CD4-positive, alpha-beta T cell (primary cell): ENCODE results near the gene ZSCAN5B. TPM values are rescaled to one million over a fixed set of nuclear protein-coding genes. Genes with fewer than 3 reads are reported as not detected.
"Not testable (repeated sequence)": the region's sequence is repeated elsewhere in the genome, so short reads cannot be mapped to it uniquely, and the experiment has no call there.

Experiments used
- ATAC-seq: fragments of 200-7000 bp; cut with Tn5 transposase; one replicate; pipeline ENCODE4 v1.10.0; 2022; ENCODE audit warnings: mild to moderate bottlenecking; ENCODE audit not compliant: poor library complexity
- CTCF ChIA-PET: fragments of 350-600 bp; sonication (Branson Sonifier 250); formaldehyde crosslinking; loops from one replicate; lab custom pipeline; 2021; ENCODE audit warnings: antibody characterized with exemption, inconsistent platforms; lab: Charles Lee
- POLR2A ChIA-PET: fragments of 350-600 bp; sonication (Branson Sonifier 250); formaldehyde crosslinking; loops from one replicate; lab custom pipeline; 2021; ENCODE audit warnings: antibody characterized with exemption, inconsistent platforms; lab: Charles Lee
- DNase-seq, 14 experiments: peaks; one replicate each; pipeline ENCODE4 v3.0.0-alpha.2; 2013 to 2020; ENCODE audit warnings: mixed read lengths in 2 of 14
- H3K27ac ChIP-seq, 2 donors: one replicate each; pipeline versions ENCODE4 v1.5.1 to v1.7.0; 2013; ENCODE audit warnings: low read length in 2 of 2, low read depth in 1 of 2, mild to moderate bottlenecking in 1 of 2
- H3K27me3 ChIP-seq, 2 experiments: 1 replicate in 1 of 2; 2 replicates in 1 of 2; pipeline versions ENCODE4 v1.6.1 to v1.7.0; 2013; ENCODE audit warnings: low read length in 2 of 2, control low read depth in 1 of 2, mild to moderate bottlenecking in 1 of 2, moderate library complexity in 1 of 2; ENCODE audit not compliant: insufficient read depth in 2 of 2, control insufficient read depth in 1 of 2
- H3K36me3 ChIP-seq: one replicate; pipeline ENCODE4 v1.6.1; 2013; ENCODE audit warnings: low read length, control low read depth; ENCODE audit not compliant: insufficient read depth
- H3K4me1 ChIP-seq: one replicate; pipeline ENCODE4 v1.6.1; 2013; ENCODE audit warnings: low read length, control low read depth; ENCODE audit not compliant: insufficient read depth
- H3K4me3 ChIP-seq: one replicate; pipeline ENCODE4 v1.5.1; 2013; ENCODE audit warnings: mild to moderate bottlenecking, low read length, moderate library complexity
- H3K9me3 ChIP-seq, 2 experiments: 1 replicate in 1 of 2; 2 replicates in 1 of 2; pipeline versions ENCODE4 v1.6.1 to v1.7.0; 2013; ENCODE audit warnings: low read length in 2 of 2, mild to moderate bottlenecking in 2 of 2, control low read depth in 1 of 2, moderate library complexity in 1 of 2; ENCODE audit not compliant: control insufficient read depth in 1 of 2, insufficient read depth in 1 of 2
- H3K27ac Mint-ChIP-seq: one replicate; pipeline ENCODE4 v1.8.0; 2020; ENCODE audit warnings: mixed read lengths
- H3K27me3 Mint-ChIP-seq: one replicate; pipeline ENCODE4 v1.8.0; 2021; ENCODE audit warnings: mixed read lengths
- H3K36me3 Mint-ChIP-seq: one replicate; pipeline ENCODE4 v1.8.0; 2021; ENCODE audit warnings: low read depth, mixed read lengths
- H3K4me1 Mint-ChIP-seq: one replicate; pipeline ENCODE4 v1.8.0; 2021; ENCODE audit warnings: low read depth, mixed read lengths
- H3K4me3 Mint-ChIP-seq: one replicate; pipeline ENCODE4 v1.8.0; 2020; ENCODE audit warnings: mild to moderate bottlenecking, mixed read lengths
- H3K9me3 Mint-ChIP-seq: one replicate; pipeline ENCODE4 v1.8.0; 2020; ENCODE audit warnings: mixed read lengths
- intact Hi-C, 2 experiments: fragments of 100-400 bp; cut with DNase I in 1 of 2; cut with micrococcal nuclease in 1 of 2; formaldehyde crosslinking; loops; one replicate each; pipeline versions ENCODE4 v1.15.1 to v1.9.0; 2023 to 2025; cut with DNase I, micrococcal nuclease
- total RNA-seq, 174 experiments: library from RNA in 2 of 174; stranded (reverse) in 2 of 174; gene quantifications; one replicate each; pipeline ENCODE4 v1.2.3 and lab custom pipeline; 2021 to 2026
- TF ChIP-seq, protein P1 (sequence below): fragments of 200-600 bp; IDR thresholded peaks from one replicate; pipeline ENCODE4 v1.8.0; 2022; ENCODE audit warnings: antibody characterized with exemption, mild to moderate bottlenecking

Gene ZSCAN5B
- total RNA-seq, 2 experiments from 2014 or later, result not detected

DNA sequence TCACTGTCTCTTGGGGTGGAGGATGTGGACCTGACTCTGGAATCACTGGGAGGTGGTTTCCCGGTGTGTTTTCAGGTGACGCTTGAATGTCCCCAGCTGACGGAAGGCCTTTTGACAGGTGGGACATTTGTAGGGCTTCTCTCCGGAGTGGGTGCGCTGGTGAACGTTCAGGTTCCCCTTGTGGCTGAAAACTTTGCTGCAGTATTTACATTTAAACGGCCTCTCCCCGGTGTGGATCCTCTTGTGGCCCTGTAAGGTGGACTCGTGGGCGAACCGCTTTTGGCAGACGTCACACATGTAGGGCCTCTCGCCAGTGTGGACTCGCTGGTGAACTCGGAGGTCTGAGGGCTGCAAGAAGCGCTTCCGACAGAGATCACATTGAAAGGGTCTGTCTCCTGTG, 7.8 kb downstream of the ZSCAN5B start:
- Histone ChIP-seq H3K4me1 (no peaks in the 10 kb centered on the region), H3K27me3 (peaks cover 0 to 2% of the 10 kb centered on the region in 2 experiments), H3K36me3 (no peaks in the 10 kb centered on the region), H3K9me3 (no peaks in the 10 kb centered on the region), H3K27ac (no peak overlapping the region), H3K4me3 (no peak overlapping the region)
- Mint-ChIP-seq H3K9me3 (no peaks in the 10 kb centered on the region), H3K4me1 (no peaks in the 10 kb centered on the region), H3K27me3 (peaks cover 17% of the 10 kb centered on the region), H3K27ac (no peak overlapping the region), H3K4me3 (no peak overlapping the region), H3K36me3 (no peaks in the 10 kb centered on the region)
- ATAC-seq, result no peak
- DNase-seq, result no peak
- intact Hi-C loops, result no loop called here
- TF ChIP-seq, protein P1, sequence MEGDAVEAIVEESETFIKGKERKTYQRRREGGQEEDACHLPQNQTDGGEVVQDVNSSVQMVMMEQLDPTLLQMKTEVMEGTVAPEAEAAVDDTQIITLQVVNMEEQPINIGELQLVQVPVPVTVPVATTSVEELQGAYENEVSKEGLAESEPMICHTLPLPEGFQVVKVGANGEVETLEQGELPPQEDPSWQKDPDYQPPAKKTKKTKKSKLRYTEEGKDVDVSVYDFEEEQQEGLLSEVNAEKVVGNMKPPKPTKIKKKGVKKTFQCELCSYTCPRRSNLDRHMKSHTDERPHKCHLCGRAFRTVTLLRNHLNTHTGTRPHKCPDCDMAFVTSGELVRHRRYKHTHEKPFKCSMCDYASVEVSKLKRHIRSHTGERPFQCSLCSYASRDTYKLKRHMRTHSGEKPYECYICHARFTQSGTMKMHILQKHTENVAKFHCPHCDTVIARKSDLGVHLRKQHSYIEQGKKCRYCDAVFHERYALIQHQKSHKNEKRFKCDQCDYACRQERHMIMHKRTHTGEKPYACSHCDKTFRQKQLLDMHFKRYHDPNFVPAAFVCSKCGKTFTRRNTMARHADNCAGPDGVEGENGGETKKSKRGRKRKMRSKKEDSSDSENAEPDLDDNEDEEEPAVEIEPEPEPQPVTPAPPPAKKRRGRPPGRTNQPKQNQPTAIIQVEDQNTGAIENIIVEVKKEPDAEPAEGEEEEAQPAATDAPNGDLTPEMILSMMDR, result no peak
- CTCF ChIA-PET, result no interaction called here
- POLR2A ChIA-PET, result no interaction called here

DNA sequence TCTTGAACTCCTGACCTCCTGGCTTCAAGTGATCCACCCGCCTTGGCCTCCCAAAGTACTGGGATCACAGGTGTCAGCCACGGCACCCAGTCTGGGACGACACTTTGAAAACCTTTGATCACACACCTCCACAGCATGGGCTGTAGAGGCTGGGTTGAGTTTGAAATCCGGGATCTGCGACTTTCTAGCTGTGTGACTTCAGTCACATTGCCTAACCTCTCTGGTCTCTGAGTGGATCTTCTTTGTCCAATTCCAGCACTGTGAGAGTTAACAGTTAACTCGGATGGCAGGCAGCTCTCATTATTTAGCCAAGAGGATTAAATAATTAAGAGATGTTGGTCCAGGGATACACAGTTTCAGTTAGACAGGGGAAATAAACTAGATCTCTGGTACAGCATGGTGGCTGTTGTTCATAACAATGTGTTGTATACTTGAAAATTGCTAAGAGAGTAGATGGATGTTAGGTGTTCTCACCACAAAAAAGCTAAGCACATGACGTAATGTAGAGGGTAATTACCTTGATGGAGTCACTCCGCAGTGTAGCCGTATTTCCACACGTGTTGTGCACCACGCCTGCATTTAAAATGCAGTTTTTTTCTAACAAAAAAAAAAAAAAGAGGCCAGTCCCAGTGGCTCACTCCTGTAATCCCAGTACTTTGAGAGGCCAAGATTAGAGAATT, 19.9 kb downstream of the ZSCAN5B start:
- H3K27ac ChIP-seq, result no peak overlapping the region
- TF ChIP-seq, protein P1, result no peak
- H3K4me3 Mint-ChIP-seq, result no peak overlapping the region
- no peaks in the 10 kb centered on the region for H3K9me3 ChIP-seq
- no peaks in the 10 kb centered on the region for H3K4me1 ChIP-seq
- H3K27me3 Mint-ChIP-seq, result peaks cover 6% of the 10 kb centered on the region
- DNase-seq (no peak), ATAC-seq (no peak)
- H3K27me3 ChIP-seq, result peaks cover 0 to 2% of the 10 kb centered on the region in 2 experiments
- ChIA-PET POLR2A (no interaction called here), CTCF (interaction anchor here (0.7 kb wide), 1 partner anchor 22 kb away, joined by 4 read pairs; no protein-coding TSS in a partner anchor)
- intact Hi-C loops, result no loop called here
- no peak overlapping the region for H3K4me3 ChIP-seq
- H3K36me3 Mint-ChIP-seq, result no peaks in the 10 kb centered on the region
- H3K27ac Mint-ChIP-seq, result no peak overlapping the region
- no peaks in the 10 kb centered on the region for H3K36me3 ChIP-seq
- no peaks in the 10 kb centered on the region for H3K4me1 Mint-ChIP-seq
- no peaks in the 10 kb centered on the region for H3K9me3 Mint-ChIP-seq

DNA sequence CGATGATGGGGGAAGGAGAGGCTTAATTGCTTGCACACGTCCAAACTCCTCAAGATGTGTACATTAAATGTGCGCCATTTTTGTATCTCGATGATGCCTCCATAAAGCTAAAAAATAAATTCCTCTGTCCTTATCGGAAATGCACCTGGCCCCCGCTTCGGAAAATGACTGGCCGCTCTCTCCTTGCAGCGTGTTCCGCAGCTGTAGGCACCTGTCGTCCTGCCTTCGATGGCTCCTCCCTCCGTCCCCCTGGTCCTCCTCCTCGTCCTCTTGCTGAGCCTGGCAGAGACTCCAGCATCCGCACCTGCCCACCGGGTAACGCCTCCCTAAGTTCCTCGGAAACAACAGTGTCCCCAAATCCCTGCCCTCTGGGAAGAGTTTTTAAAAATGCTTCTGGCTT, 20.7 kb downstream of the ZSCAN5B start:
- H3K36me3 ChIP-seq, result no peaks in the 10 kb centered on the region
- Mint-ChIP-seq H3K9me3 (no peaks in the 10 kb centered on the region), H3K4me1 (peaks cover 2% of the 10 kb centered on the region), H3K27me3 (peaks cover 6% of the 10 kb centered on the region), H3K27ac (no peak overlapping the region), H3K4me3 (no peak overlapping the region), H3K36me3 (no peaks in the 10 kb centered on the region)
- peaks cover under 1% of the 10 kb centered on the region for H3K4me1 ChIP-seq
- H3K9me3 ChIP-seq, result no peaks in the 10 kb centered on the region
- ChIA-PET CTCF (no interaction called here), POLR2A (no interaction called here)
- no peak overlapping the region for H3K4me3 ChIP-seq
- intact Hi-C loops, result no loop called here
- TF ChIP-seq, protein P1, result no peak
- no peak for ATAC-seq
- H3K27ac ChIP-seq, result no peak overlapping the region
- DNase-seq, result no peak
- peaks cover 0 to 2% of the 10 kb centered on the region in 2 experiments for H3K27me3 ChIP-seq

DNA sequence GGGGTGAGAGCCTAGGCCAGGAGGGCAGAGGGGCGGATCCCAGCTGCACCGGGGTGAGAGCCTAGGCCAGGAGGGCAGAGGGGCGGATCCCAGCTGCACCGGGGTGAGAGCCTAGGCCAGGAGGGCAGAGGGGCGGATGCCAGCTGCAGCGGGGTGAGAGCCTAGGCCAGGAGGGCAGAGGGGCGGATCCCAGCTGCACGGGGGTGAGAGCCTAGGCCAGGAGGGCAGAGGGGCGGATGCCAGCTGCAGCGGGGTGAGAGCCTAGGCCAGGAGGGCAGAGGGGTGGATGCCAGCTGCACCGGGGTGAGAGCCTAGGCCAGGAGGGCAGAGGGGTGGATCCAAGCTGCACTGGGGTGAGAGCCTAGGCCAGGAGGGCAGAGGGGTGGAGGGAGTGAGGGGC, 21.3 kb downstream of the ZSCAN5B start:
- H3K9me3 ChIP-seq, CTCF ChIA-PET, intact Hi-C loops, H3K4me1 ChIP-seq, H3K27ac Mint-ChIP-seq, H3K27ac ChIP-seq, H3K4me1 Mint-ChIP-seq, H3K36me3 ChIP-seq, H3K4me3 Mint-ChIP-seq, H3K27me3 Mint-ChIP-seq, H3K36me3 Mint-ChIP-seq, H3K27me3 ChIP-seq, DNase-seq, POLR2A ChIA-PET, H3K4me3 ChIP-seq, ATAC-seq, H3K9me3 Mint-ChIP-seq: not testable (repeated sequence)

DNA sequence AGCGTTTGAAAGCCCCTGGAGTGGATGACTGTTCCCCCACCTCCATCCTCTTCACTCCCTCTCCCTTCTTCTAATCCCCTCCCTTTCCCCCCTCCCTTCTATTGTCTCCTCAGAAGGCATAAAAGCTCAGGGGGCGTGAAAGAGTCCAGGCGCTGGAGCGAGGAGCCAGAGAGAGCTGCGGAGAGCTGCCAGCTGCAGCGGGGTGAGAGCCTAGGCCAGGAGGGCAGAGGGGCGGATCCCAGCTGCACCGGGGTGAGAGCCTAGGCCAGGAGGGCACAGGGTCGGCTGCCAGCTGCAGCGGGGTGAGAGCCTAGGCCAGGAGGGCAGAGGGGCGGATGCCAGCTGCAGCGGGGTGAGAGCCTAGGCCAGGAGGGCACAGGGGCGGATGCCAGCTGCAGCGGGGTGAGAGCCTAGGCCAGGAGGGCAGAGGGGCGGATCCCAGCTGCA, 21.7 kb downstream of the ZSCAN5B start, which contains the start of gene GALP:
Gene GALP, plus strand, starts transcription at position 148 of the 447 bp plus-strand sequence. CDS start 1,101 bp downstream, outside the sequence.
- H3K9me3 Mint-ChIP-seq, intact Hi-C loops, CTCF ChIA-PET, H3K36me3 Mint-ChIP-seq, H3K4me1 Mint-ChIP-seq, H3K27ac Mint-ChIP-seq, H3K36me3 ChIP-seq, H3K9me3 ChIP-seq, H3K27me3 Mint-ChIP-seq, DNase-seq, H3K27me3 ChIP-seq, POLR2A ChIA-PET, H3K27ac ChIP-seq, H3K4me1 ChIP-seq, H3K4me3 Mint-ChIP-seq, ATAC-seq, H3K4me3 ChIP-seq: not testable (repeated sequence)
